ENCODE data around the gene ELMO1. TPM values are rescaled to one million over a fixed set of nuclear protein-coding genes. Genes with fewer than 3 reads are reported as not detected.

ELMO1 gene
- total RNA-seq, 4 donors from 2014 or later = 31.1 to 42.9 (median 38.7) TPM

- Histone ChIP-seq H3K36me3 (no peaks in the 10 kb centered on the region), H3K27ac (replicated peaks in 1 of 4) (no peak overlapping the region), H3K27me3 (no peaks in the 10 kb centered on the region), H3K4me3 (no peak overlapping the region), H3K9me3 (no peaks in the 10 kb centered on the region), H3K4me1 (peaks cover 16 to 37% (median 22%) of the 10 kb centered on the region in 4 donors)
- intact Hi-C loops (cut with DNase I) = no loop called here
- 64% methylated on average over 9 of the region's 9 CpGs for WGBS
- TF ChIP-seq POLR2A (IDR thresholded peaks at IDR 0.05; ENCODE audit: low read depth) = no peak
- TF ChIP-seq POLR2AphosphoS5 (IDR thresholded peaks at IDR 0.05) = no peak
- TF ChIP-seq EP300 (IDR thresholded peaks at IDR 0.05) = no peak
- no peak for TF ChIP-seq CTCF (IDR thresholded peaks at IDR 0.05)
- DNase-seq (ENCODE audit: extremely low spot score) = no peak
Measured at GRCh38 chr7:37405603-37406122, 43.0 kb downstream of the ELMO1 start.

GRCh38 chr7:37405128-37405527 lies 43.5 kb downstream of the ELMO1 start:
- H3K4me3 ChIP-seq = no peak overlapping the region

GRCh38 chr7:37399876-37400421 lies 48.7 kb downstream of the ELMO1 start:
- no peaks in the 10 kb centered on the region for H3K9me3 ChIP-seq
- intact Hi-C loops (cut with DNase I) = no loop called here
- peaks cover 0 to 7% (median 0%) of the 10 kb centered on the region in 4 donors for H3K27me3 ChIP-seq
- DNase-seq (ENCODE audit: extremely low spot score) = no peak
- H3K27ac ChIP-seq (replicated peaks in 1 of 4) = no peak overlapping the region
- WGBS = 83% methylated on average over 3 of the region's 3 CpGs
- no peak for TF ChIP-seq CTCF (IDR thresholded peaks at IDR 0.05)
- no peak for TF ChIP-seq POLR2AphosphoS5 (IDR thresholded peaks at IDR 0.05)
- TF ChIP-seq POLR2A (IDR thresholded peaks at IDR 0.05; ENCODE audit: low read depth) = no peak
- no peak for TF ChIP-seq EP300 (IDR thresholded peaks at IDR 0.05)
- no peaks in the 10 kb centered on the region for H3K36me3 ChIP-seq
- H3K4me1 ChIP-seq = peaks cover 6 to 13% (median 9%) of the 10 kb centered on the region in 4 donors
- H3K4me3 ChIP-seq = no peak overlapping the region

More at GRCh38 chr7:37405128-37405527, 43.5 kb downstream of the ELMO1 start:
- no peaks in the 10 kb centered on the region for H3K27me3 ChIP-seq
- intact Hi-C loops (cut with DNase I) = no loop called here
- H3K9me3 ChIP-seq = no peaks in the 10 kb centered on the region
- peaks cover 16 to 32% (median 20%) of the 10 kb centered on the region in 4 donors for H3K4me1 ChIP-seq
- no peak for TF ChIP-seq EP300 (IDR thresholded peaks at IDR 0.05)
- TF ChIP-seq POLR2AphosphoS5 (IDR thresholded peaks at IDR 0.05) = no peak
- no peak for TF ChIP-seq CTCF (IDR thresholded peaks at IDR 0.05)
- no peak for TF ChIP-seq POLR2A (IDR thresholded peaks at IDR 0.05; ENCODE audit: low read depth)
- no peak for DNase-seq (ENCODE audit: extremely low spot score)
- 66% methylated on average over 5 of the region's 5 CpGs for WGBS
- H3K27ac ChIP-seq (replicated peaks in 1 of 4) = no peak overlapping the region
- no peaks in the 10 kb centered on the region for H3K36me3 ChIP-seq

GRCh38 chr7:37398403-37398802 lies 50.3 kb downstream of the ELMO1 start:
- WGBS = 66% methylated on average over 6 of the region's 6 CpGs
- Histone ChIP-seq H3K9me3 (no peaks in the 10 kb centered on the region), H3K27me3 (peaks cover 0 to 7% (median 0%) of the 10 kb centered on the region in 4 donors), H3K36me3 (no peaks in the 10 kb centered on the region), H3K4me3 (no peak overlapping the region), H3K27ac (replicated peaks in 1 of 4) (no peak overlapping the region), H3K4me1 (peaks cover 0 to 9% (median 7%) of the 10 kb centered on the region in 4 donors)
- intact Hi-C loops (cut with DNase I) = no loop called here
- no peak for DNase-seq (ENCODE audit: extremely low spot score)
- TF ChIP-seq EP300 (IDR thresholded peaks at IDR 0.05) (no peak), CTCF (IDR thresholded peaks at IDR 0.05) (no peak), POLR2AphosphoS5 (IDR thresholded peaks at IDR 0.05) (no peak)
